GM21576 (cell line): ENCODE results near the gene CDK4.

Source experiments
- ATAC-seq: cut with Tn5 transposase; IDR thresholded peaks from one replicate; pipeline ENCODE4 v1.9.1; 2021; ENCODE audit warnings: mild to moderate bottlenecking, moderate library complexity; ENCODE audit not compliant: unreplicated experiment

Gene CDK4

DNA sequence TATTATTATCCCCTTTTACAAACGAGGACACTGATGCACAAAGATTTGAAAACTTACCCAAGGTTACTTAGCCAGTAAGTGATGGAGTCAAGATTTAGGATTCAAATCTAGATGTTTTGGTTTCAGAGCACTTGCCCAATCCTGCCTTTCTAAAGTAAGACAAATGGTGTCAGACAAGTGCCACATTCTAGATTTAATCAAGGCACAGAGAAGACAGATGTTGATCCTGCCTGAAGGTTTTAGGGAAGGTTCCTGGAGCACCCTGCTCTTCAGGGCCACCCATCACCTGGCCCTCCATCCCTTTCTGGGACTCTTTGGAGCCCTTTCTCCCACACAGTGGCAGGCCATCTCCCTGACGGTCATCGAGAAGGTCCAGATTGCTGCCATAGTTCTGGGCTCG is 5.7 kb upstream of the CDK4 start:
- no peak for ATAC-seq

- peak; percentile 22 for ATAC-seq
Measured at GRCh38 chr12:57756406-57757341, 4.6 kb upstream of the CDK4 start.

DNA sequence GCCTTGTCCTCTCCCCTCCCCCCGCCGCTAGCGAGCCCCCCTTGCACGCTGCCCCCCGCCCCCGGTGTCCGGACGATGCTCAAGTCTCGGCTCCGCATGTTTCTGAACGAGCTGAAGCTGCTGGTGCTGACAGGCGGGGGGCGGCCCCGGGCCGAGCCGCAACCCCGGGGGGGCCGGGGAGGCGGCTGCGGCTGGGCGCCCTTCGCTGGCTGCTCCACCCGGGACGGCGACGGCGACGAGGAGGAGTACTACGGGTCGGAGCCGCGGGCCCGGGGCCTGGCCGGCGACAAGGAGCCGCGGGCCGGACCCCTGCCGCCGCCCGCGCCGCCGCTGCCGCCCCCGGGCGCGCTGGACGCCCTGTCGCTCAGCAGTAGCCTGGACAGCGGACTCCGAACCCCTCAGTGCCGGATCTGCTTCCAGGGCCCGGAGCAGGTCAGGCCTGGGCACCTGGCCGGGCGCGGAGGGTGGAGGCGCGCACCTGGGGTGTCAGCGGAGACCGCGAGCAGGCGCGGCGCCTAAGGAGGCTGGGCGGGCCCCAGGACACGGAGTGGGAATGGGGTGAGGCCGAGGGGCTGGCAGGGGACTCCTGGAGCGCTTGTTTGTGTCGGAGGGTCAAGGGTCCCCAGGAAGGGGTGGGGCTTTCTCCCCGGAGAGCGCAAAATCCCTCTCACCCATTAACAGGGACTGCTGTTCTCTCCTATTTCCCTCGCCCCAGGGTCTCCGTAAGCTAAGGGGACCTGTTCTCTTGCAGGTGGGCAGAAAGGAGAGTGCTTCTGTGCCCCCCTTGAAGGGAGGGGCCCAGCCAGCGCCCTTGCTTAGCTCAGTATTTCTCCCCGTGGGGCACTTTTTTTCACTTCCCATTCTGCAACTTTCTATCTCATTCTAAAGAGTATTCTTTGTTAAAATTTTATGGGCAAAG is 3.6 kb upstream of the CDK4 start:
- no peak for ATAC-seq

DNA sequence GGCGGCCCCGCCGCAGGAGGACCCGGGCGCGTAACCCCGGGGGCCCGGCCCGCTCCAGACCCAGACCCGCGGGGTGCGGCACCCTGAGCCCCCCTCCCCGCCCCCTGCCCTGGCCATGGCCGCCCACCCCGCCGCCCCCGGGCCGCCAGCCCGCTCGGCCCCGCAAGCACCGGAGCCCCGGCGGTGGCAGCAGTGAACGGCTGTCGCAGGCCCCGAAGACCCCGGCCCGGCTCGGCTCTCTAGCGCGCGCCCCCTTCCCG is 3.0 kb upstream of the CDK4 start:
- ATAC-seq, result no peak

DNA sequence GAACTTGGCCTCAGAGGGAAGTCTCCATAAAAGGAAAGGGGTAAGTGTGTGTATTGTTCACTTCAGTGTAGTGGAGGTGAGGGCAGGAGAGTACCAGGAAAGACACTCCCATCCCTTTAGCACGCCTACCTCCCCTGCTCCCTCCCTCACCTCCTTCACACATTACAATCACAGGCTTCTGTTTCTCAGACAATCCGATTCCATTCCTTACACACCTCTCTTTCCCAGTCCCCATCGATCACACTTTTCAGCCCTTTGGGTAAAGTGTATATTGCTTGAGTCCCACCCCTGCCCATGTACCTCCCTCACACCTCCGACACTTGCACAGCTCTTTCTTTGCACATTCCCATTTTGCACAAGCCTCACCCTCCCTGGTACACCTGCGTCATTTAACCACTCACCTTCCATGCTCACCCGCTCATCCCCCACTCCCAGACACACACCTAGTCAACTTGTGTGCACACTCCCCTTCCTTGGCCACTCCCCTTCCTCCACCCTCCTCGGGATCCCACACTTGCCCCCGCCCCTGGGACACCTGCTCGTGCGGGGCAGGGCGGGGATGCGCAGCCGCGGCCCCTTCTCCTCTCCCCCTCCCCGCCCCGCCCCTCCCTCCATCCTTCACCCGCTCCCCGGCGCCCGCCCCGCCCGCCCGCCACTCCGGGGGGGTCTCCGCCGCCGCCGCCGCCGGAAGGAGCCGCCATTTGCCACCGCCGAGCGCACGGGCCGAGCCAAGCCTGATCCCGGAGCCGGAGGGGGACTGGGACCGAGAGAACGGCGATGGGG is 2.5 kb upstream of the CDK4 start, which contains the start of gene MARCHF9:
Gene MARCHF9 (plus strand): TSS at position 693 of the 783 bp plus-strand sequence. CDS start 426 bp downstream, outside the sequence.
- ATAC-seq, result peak; percentile 35

- ATAC-seq, result no peak
Measured at GRCh38 chr12:57753756-57754337, 1.7 kb upstream of the CDK4 start.

DNA sequence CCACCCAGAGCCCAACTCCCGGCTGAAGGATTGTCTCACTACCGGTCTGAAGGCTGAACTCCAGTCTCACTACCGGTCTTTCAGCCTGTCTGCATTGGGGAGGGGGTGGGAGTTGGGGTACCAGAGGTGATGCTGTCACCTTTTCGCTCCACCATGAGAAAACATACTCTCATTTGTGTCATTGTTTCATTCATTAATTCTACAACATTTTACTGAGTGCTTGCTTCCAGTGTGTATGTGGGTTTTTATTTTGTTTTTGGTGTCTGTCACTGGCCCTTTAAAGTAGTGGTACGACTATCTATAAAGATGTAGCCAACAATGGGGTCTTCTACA is 524 bp upstream of the CDK4 start:
- ATAC-seq, result no peak

DNA sequence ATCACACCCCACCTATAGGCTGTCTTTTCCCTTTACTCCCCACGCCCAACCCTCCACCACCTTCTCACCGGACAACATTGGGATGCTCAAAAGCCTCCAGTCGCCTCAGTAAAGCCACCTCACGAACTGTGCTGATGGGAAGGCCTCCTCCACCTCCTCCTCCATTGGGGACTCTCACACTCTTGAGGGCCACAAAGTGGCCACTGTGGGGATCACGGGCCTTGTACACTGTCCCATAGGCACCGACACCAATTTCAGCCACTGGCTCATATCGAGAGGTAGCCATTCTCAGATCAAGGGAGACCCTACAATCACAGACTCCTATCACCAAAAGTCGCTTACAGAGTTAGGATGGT is 700 bp downstream of the CDK4 start:
- ATAC-seq, result no peak

GRCh38 chr12:57750561-57751431 is 1.3 kb downstream of the CDK4 start:
- ATAC-seq, result no peak

- no peak for ATAC-seq
Measured at GRCh38 chr12:57749061-57749460, 3.0 kb downstream of the CDK4 start.

GRCh38 chr12:57746025-57746424 is 6.1 kb downstream of the CDK4 start:
- ATAC-seq, result no peak

GRCh38 chr12:57745485-57745881 is 6.6 kb downstream of the CDK4 start:
- no peak for ATAC-seq

DNA sequence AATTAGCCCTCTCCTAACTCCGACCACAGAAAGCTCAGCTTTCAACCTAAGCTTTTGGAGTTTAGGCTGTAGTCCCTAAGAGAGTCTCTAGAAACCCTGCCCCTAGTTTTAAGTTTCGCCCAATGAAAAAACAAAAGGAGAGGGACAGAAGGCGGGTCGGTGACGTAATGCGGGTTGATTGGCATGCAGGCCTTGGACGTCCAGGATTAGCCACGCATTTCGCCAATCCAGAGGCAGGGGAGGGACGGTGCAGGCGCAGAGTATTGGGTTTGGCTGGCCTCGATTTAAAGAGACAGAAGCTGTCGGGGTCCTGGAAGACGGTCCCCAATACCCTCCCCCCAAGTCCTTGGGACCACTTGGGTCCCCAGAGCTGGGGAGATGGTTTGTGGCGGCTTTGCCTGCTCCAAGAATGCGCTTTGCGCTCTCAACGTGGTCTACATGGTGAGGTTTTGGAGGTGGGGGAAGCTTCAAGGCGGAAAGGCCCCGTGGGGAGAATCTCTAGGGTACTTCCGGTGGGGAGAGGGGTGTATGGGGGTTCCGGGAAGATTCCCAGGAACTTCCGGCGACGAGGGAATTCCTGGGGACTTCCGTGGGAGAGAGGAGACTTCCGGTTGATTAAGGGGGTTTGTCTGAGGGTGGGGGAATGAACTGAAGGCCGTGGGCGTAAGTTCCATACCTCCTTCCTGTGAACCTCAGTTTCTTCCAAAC is 7.2 kb downstream of the CDK4 start, which contains the start of gene TSPAN31:
Gene TSPAN31 (plus strand): TSS at position 263 of the 708 bp plus-strand sequence. CDS start 116 bp downstream, at position 379.
- peak; percentile 82 for ATAC-seq

GRCh38 chr12:57744194-57744776 is 7.8 kb downstream of the CDK4 start:
- peak; percentile 25 for ATAC-seq

DNA sequence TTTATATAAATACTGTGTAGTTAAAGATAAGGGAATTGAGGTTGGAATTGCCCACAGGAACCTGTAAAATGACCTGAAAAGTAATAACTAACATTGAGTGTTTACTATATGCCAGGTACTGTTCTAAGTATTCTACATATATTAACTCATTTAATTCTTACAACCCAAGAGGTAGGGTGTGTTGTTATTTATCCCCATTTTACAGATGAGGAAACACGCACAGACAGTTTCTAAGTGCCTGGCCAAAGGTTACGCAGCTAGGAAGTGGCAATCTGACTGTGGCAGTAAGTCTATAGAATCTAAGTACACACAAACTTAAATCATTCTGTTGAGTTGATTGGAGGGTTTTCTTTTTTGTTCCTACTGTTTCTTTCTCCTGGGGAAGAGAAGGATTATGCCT is 8.3 kb downstream of the CDK4 start:
- ATAC-seq, result no peak

DNA sequence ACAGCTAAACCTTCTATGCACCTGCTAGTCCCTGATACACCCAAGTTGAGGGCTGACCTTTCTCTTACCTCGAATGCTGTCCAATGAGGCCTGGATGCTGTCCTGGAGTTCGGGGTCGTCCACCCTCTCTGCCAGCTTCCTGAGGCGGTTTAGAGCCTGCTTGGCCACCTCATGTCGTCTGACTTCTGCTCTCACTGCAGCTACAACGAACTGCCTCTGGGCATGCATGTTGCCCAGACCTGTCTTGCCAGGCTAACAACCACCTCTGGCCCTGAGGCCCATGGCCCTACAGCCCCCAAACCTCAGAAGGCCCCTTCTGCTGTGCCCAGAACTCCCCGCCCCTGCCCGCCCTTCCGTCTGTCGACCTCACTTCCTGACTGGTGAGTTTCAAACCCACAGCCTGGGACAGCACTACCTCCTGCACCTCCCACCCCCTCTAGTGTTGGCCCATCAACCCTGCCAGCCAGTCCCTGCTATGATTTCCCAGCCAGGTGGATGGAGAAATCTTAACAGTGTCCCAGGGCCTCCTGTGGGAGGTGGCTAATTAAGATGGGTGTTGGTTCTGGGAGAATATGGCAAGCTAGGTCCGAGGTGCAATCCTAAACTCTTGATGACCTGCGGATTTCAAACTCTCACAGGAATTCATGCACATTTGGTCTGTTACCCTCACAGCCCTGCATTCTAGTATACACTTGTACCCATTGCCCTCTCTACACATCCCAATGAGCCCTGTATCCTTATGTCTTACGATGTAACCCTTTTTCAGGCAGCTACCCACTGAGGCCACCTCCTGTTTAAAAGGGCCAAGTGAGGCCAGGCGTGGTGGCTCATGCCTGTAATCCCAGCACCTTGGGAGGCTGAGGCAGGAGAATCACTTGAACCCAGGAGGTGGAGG is 10.0 kb downstream of the CDK4 start:
- ATAC-seq, result peak; percentile 60

DNA sequence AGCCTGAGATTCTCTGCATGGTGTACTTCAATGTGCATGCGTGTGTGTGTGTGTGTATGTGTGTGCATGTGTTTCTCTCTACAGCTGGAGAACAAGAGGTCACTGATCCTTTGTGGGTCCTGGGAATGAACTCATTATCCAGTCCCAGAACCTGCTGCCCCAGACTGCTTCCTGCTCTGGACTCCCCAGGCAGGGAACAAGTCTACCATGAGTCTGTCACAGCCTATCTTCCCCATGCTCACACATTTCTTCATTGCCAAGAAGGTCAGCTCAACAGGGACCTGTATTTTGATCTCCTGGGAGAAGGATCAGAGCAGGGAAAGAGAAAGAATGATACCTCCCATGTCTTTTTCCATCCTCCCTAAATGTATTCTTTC is 10.7 kb downstream of the CDK4 start:
- no peak for ATAC-seq
